A549 (cell line): ENCODE results near the gene ARHGEF10L. TPM values are rescaled to one million over a fixed set of nuclear protein-coding genes. Genes with fewer than 3 reads are reported as not detected.

ENCODE experiments used
- ATAC-seq, 2 experiments: fragments of 200-7000 bp in 1 of 2; fragments of >200 bp in 1 of 2; cut with Nextera tagmentation in 1 of 2; cut with Tn5 transposase in 1 of 2; 3 replicates each; pipeline versions ENCODE4 v1.8.0 to v1.9.1; 2018 to 2020; ENCODE audit warnings: mild to moderate bottlenecking in 1 of 2, moderate library complexity in 1 of 2
- CTCF ChIA-PET: fragments of 300-600 bp; sonication (Branson Sonifier 250); formaldehyde crosslinking; extraction: SDS; loops from one replicate; lab custom pipeline; 2021; ENCODE audit warnings: antibody characterized with exemption, inconsistent platforms; lab: Yijun Ruan, JAX
- POLR2A ChIA-PET: fragments of 350-600 bp; formaldehyde crosslinking; extraction: SDS; loops from one replicate; lab custom pipeline; 2021; ENCODE audit warnings: antibody characterized with exemption, inconsistent platforms; lab: Yijun Ruan, JAX
- DNase-seq, 2 experiments: peaks; one replicate each; pipeline versions ENCODE4 v3.0.0 to v3.0.0-alpha.2; 2011 to 2016; ENCODE audit warnings: low read depth in 1 of 2, low spot score in 1 of 2
- FAIRE-seq: peaks from 2 replicates; lab custom pipeline; 2011; peaks lifted over from hg19 to GRCh38; lab: Jason Lieb, UNC
- H3K27ac ChIP-seq, 2 experiments: fragments of >200 bp; sonication (Bioruptor Twin); formaldehyde crosslinking; 3 replicates each; pipeline ENCODE4 v1.5.1; 2016 to 2017
- H3K4me1 ChIP-seq: fragments of >200 bp; sonication (Bioruptor Twin); formaldehyde crosslinking; 3 replicates; pipeline ENCODE4 v1.6.1; 2016
- H3K4me2 ChIP-seq: fragments of >200 bp; sonication (Bioruptor Twin); formaldehyde crosslinking; 3 replicates; pipeline ENCODE4 v1.6.1; 2016
- H3K4me3 ChIP-seq: fragments of >200 bp; sonication (Bioruptor Twin); formaldehyde crosslinking; 3 replicates; pipeline ENCODE4 v1.5.1; 2016
- H3K9me3 ChIP-seq: fragments of >200 bp; sonication (Bioruptor Twin); formaldehyde crosslinking; 3 replicates; pipeline ENCODE4 v1.6.1; 2016
- BHLHE40 ChIP-seq: IDR thresholded peaks from 2 replicates; pipeline ENCODE4 v1.6.1; 2012; ENCODE audit warnings: low read depth, low read length, inconsistent platforms
- CBX8 ChIP-seq: fragments of 200-600 bp; sonication (generic); IDR thresholded peaks from 2 replicates; pipeline ENCODE4 v1.6.1; 2016
- CHD2 ChIP-seq: fragments of 150-350 bp; IDR thresholded peaks from 2 replicates; pipeline ENCODE4 v1.6.1; 2014; ENCODE audit warnings: low read length; ENCODE audit not compliant: partially characterized antibody
- CHD4 ChIP-seq: fragments of 200-600 bp; sonication (generic); IDR thresholded peaks from 2 replicates; pipeline ENCODE4 v1.6.1; 2016; ENCODE audit warnings: antibody characterized with exemption, mild to moderate bottlenecking, borderline replicate concordance
- ESRRA ChIP-seq: fragments of 150-350 bp; IDR thresholded peaks from 2 replicates; pipeline ENCODE4 v1.6.1; 2014; ENCODE audit warnings: mild to moderate bottlenecking, low read length, borderline replicate concordance
- FOSB ChIP-seq: fragments of 250-450 bp; sonication (Bioruptor Pico); IDR thresholded peaks from 2 replicates; pipeline ENCODE4 v1.5.0; 2020; ENCODE audit warnings: mild to moderate bottlenecking, moderate library complexity
- HDAC2 ChIP-seq: fragments of 200-600 bp; sonication (generic); IDR thresholded peaks from 2 replicates; pipeline ENCODE4 v1.6.1; 2016
- HMGXB4 ChIP-seq: fragments of 250-450 bp; sonication (Bioruptor Pico); IDR thresholded peaks from 2 replicates; pipeline ENCODE4 v1.5.0; 2021; ENCODE audit warnings: mild to moderate bottlenecking, moderate library complexity, borderline replicate concordance
- HOXB13 ChIP-seq: fragments of 250-450 bp; sonication (Bioruptor Pico); IDR thresholded peaks from 2 replicates; pipeline ENCODE4 v1.5.0; 2020; ENCODE audit warnings: low read depth, mild to moderate bottlenecking, moderate library complexity
- HOXB5 ChIP-seq: fragments of 250-450 bp; sonication (Bioruptor Pico); IDR thresholded peaks from 2 replicates; pipeline ENCODE4 v1.5.0; 2020; ENCODE audit warnings: mild to moderate bottlenecking, moderate library complexity
- MAZ ChIP-seq: fragments of 150-350 bp; IDR thresholded peaks from 2 replicates; pipeline ENCODE4 v1.6.1; 2014; ENCODE audit warnings: antibody characterized with exemption, low read depth, low read length, borderline replicate concordance
- MYC ChIP-seq: IDR thresholded peaks from 2 replicates; pipeline ENCODE4 v1.6.1; 2012; ENCODE audit warnings: mild to moderate bottlenecking, inconsistent platforms, low read length, improper control_type of control experiment, borderline replicate concordance
- NFE2L2 ChIP-seq: fragments of 150-350 bp; conservative IDR thresholded peaks from 2 replicates; pipeline ENCODE4 v1.6.1; 2014; ENCODE audit warnings: low read length
- NPAS2 ChIP-seq: fragments of 250-450 bp; sonication (Bioruptor Pico); IDR thresholded peaks from 2 replicates; pipeline ENCODE4 v1.8.0; 2022; ENCODE audit warnings: mild to moderate bottlenecking, moderate library complexity, borderline replicate concordance
- PHF8 ChIP-seq: fragments of 200-600 bp; sonication (generic); IDR thresholded peaks from 2 replicates; pipeline ENCODE4 v1.6.1; 2016; ENCODE audit warnings: low read depth, mild to moderate bottlenecking, antibody characterized with exemption, moderate library complexity, borderline replicate concordance
- RARB ChIP-seq: fragments of 250-450 bp; sonication (Bioruptor Pico); IDR thresholded peaks from 2 replicates; pipeline ENCODE4 v1.8.0; 2021; ENCODE audit warnings: mild to moderate bottlenecking, moderate library complexity
- RCOR1 ChIP-seq: fragments of 150-350 bp; IDR thresholded peaks from 2 replicates; pipeline ENCODE4 v1.6.1; 2014; ENCODE audit warnings: antibody characterized with exemption, low read length, low read depth
- RFX5 ChIP-seq: fragments of 450-650 bp; IDR thresholded peaks from 2 replicates; pipeline ENCODE4 v1.7.1; 2014; ENCODE audit warnings: antibody characterized with exemption, mild to moderate bottlenecking, moderate library complexity
- SMC3 ChIP-seq: fragments of >200 bp; sonication (Bioruptor Twin); formaldehyde crosslinking; IDR thresholded peaks from 3 replicates; pipeline ENCODE4 v1.6.1; 2018; ENCODE audit warnings: inconsistent platforms
- TFCP2L1 ChIP-seq: fragments of 250-450 bp; sonication (Bioruptor Pico); IDR thresholded peaks from 2 replicates; pipeline ENCODE4 v1.5.0; 2021; ENCODE audit warnings: mild to moderate bottlenecking
- ZC3H11A ChIP-seq: fragments of 450-650 bp; IDR thresholded peaks from 2 replicates; pipeline ENCODE4 v1.6.1; 2014; ENCODE audit warnings: antibody characterized with exemption, mild to moderate bottlenecking
- ZFP36 ChIP-seq: fragments of 450-650 bp; IDR thresholded peaks from 2 replicates; pipeline ENCODE4 v1.6.1; 2014; ENCODE audit warnings: borderline replicate concordance; ENCODE audit not compliant: partially characterized antibody
- WGBS: methylation state at CpG from one replicate; pipeline ENCODE4 v1.1.6; 2017; ENCODE audit errors: missing lambda C conversion rate; 5-methylcytosine and 5-hydroxymethylcytosine counted together
- polyA plus RNA-seq, 4 experiments: library from polyadenylated mRNA; depleted of rRNA in 3 of 4; stranded (reverse); fragments of >200 nt; fragmentation: RNase III in 1 of 4; extraction: RNeasy Plus Mini Kit Qiagen cat#74134 plus additional on column Dnase treatment in 1 of 4; gene quantifications; 2 replicates in 3 of 4; 3 replicates in 1 of 4; pipeline ENCODE4 v1.2.3, GENCODE V29; 2011 to 2017
- TF ChIP-seq, protein P1 (sequence below): fragments of 150-350 bp; IDR thresholded peaks from 2 replicates; pipeline ENCODE4 v1.6.1; 2014; ENCODE audit warnings: low read depth, mild to moderate bottlenecking, low read length

The ARHGEF10L gene
- polyA plus RNA-seq, 2 of the 4 experiments (the other 2 are of a cell fraction) = 3.5 to 5.2 TPM

GRCh38 chr1:17711941-17712340, 172.4 kb downstream of the ARHGEF10L start:
- ATAC-seq (no peak), FAIRE-seq (no peak), DNase-seq (no peak)
- H3K4me1 ChIP-seq = no peaks in the 10 kb centered on the region
- ChIA-PET POLR2A (no interaction called here), CTCF (no interaction called here)
- TF ChIP-seq BHLHE40 (no peak), RARB (CRISPR knock-in tag) (no peak), SMC3 (no peak), FOSB (no peak), ESRRA (no peak), CHD2 (no peak), PHF8 (no peak), CBX8 (no peak), NPAS2 (CRISPR knock-in tag) (no peak), HMGXB4 (no peak), ZC3H11A (no peak)
- TF ChIP-seq, protein P1, sequence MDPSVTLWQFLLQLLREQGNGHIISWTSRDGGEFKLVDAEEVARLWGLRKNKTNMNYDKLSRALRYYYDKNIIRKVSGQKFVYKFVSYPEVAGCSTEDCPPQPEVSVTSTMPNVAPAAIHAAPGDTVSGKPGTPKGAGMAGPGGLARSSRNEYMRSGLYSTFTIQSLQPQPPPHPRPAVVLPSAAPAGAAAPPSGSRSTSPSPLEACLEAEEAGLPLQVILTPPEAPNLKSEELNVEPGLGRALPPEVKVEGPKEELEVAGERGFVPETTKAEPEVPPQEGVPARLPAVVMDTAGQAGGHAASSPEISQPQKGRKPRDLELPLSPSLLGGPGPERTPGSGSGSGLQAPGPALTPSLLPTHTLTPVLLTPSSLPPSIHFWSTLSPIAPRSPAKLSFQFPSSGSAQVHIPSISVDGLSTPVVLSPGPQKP = no peak
- H3K9me3 ChIP-seq = no peaks in the 10 kb centered on the region
- WGBS = 75% methylated on average over 5 of the region's 5 CpGs
- no peak overlapping the region for H3K4me3 ChIP-seq
- H3K4me2 ChIP-seq = no peak overlapping the region
- H3K27ac ChIP-seq = no peak overlapping the region

DNA sequence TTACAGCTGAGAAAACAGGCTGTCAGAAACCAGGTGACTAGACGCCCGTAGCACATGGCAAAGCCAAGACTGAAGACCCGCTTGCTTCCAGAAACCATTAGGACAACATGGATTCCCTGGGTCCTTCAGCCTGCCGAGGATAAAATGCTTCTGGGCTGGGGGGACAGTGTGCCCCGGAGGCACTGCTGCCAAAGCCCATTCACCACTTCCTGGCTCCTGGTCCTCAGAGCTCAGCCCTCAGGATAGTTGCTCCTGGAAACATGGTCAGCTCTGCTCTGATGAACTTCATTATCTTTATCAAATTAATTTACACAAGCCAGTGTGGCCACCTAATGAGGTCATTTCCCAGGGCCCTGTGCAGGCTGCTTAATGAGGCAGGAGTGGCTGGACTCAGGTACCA, 174.5 kb downstream of the ARHGEF10L start:
- no peak overlapping the region for H3K27ac ChIP-seq
- no peaks in the 10 kb centered on the region for H3K4me1 ChIP-seq
- no peak for FAIRE-seq
- POLR2A ChIA-PET = no interaction called here
- no peak for TF ChIP-seq HOXB5 (CRISPR knock-in tag)
- TF ChIP-seq CBX8 = no peak
- TF ChIP-seq HOXB13 (CRISPR knock-in tag) = no peak
- no peak for TF ChIP-seq CHD4
- TF ChIP-seq ZFP36 = no peak
- no peak for TF ChIP-seq BHLHE40
- TF ChIP-seq, protein P1 = no peak
- WGBS = 61% methylated on average over 5 of the region's 5 CpGs
- H3K4me3 ChIP-seq = no peak overlapping the region
- CTCF ChIA-PET = interaction anchor here (0.6 to 1.2 kb wide), 3 partner anchors 13 to 53 kb away, joined by 3 to 4 read pairs (median 3); no protein-coding TSS in a partner anchor
- no peaks in the 10 kb centered on the region for H3K9me3 ChIP-seq
- DNase-seq = no peak
- H3K4me2 ChIP-seq = no peak overlapping the region
- no peak for ATAC-seq

DNA sequence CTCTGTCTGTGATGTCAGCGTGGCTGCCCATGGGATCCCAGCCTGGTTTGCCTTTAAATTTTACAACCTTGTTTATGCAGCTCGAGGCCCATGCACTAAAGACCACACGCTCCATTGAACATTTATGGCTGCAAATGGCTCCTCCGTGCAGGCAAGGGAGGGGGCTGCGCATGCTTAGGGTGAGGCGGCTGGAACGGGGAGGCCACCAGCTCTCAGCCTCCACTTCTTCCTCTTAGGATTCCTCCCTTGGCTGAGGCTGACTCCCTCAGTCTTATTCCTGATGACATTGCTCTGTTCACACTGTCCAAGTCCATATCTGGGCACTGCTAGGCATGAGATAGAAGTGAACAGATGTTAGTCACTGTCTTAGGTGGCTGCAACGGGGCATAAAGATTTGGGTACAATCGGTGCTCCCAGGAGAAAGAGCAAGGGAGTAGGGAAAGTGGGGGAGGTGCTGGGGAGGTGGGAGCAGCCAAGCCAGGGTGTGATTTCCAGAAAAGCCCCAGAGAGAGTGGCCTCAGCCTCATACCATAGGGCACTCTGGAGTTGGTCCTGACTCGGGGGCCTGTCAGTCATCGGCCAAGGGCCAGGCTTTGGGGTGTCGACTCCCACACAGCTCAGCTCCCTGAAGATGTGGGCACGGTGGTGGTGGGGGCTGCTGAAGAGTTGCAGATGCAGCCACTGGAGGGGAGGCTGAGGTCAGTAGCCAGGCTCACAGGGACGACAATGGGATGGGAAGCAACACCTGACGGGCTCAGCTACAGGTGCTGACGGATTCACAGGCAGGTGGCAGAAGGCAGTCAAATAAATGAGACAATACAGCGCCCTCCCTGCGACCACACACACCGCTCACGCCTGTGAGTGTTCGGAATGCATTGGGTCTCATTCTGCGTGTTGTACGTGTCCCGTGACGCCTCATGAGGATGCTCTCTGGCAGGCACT, 178.4 kb downstream of the ARHGEF10L start:
- no peak for FAIRE-seq
- no peak for TF ChIP-seq HDAC2
- TF ChIP-seq MYC = no peak
- TF ChIP-seq RFX5 = no peak
- TF ChIP-seq MAZ = no peak
- no peak for TF ChIP-seq HMGXB4
- TF ChIP-seq CHD4 = no peak
- no peak for TF ChIP-seq TFCP2L1 (CRISPR knock-in tag)
- no peak for TF ChIP-seq CBX8
- no peak for TF ChIP-seq NFE2L2
- TF ChIP-seq, protein P1 = no peak
- TF ChIP-seq ESRRA = no peak
- TF ChIP-seq RCOR1 = no peak
- TF ChIP-seq NPAS2 (CRISPR knock-in tag) = no peak
- TF ChIP-seq, all 56 proteins: peak for 0
- 72% methylated on average over 22 of the region's 25 CpGs for WGBS
- no peak overlapping the region for H3K4me2 ChIP-seq
- ATAC-seq (no peak), DNase-seq (no peak)
- POLR2A ChIA-PET = no interaction called here
- CTCF ChIA-PET = no interaction called here
- H3K4me1 ChIP-seq = no peaks in the 10 kb centered on the region
- H3K27ac ChIP-seq = no peak overlapping the region
- no peak overlapping the region for H3K4me3 ChIP-seq
- H3K9me3 ChIP-seq = no peaks in the 10 kb centered on the region
